ENCODE data around the gene DDIT4L. TPM values are rescaled to one million over a fixed set of nuclear protein-coding genes. Genes with fewer than 3 reads are reported as not detected.

Gene DDIT4L
- total RNA-seq, 4 donors from 2014 or later = 0.77 to 5.0 (median 3.0) TPM

GRCh38 chr4:100188829-100189228, 1.4 kb downstream of the DDIT4L start:
- ATAC-seq = no peak

DNA sequence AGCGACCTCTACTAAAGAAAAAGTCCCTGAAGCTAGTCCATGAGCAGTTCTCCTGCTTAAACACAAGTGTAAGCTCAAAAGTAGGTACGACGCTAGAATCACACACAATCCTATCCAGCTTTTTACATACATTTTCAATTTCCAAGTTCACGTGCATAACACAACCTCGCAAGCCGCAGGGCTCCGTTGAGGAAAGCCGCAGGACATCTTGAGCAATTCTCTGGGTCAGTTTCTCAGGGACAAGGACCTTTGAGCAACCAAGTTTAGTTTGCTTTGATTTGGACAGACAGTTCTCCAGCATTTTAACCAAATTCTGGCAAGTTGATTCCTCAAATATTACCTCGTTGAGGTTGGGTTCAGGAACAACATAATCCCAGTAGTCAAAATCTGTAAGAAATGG, 2.5 kb downstream of the DDIT4L start:
- Histone ChIP-seq H3K36me3 (peaks cover 0 to 3% of the 10 kb centered on the region in 2 donors), H3K27ac (no peak overlapping the region), H3K4me3 (no peak overlapping the region), H3K4me1 (peaks cover 0 to 25% (median 0%) of the 10 kb centered on the region in 3 donors), H3K9me3 (no peaks in the 10 kb centered on the region), H3K27me3 (no peaks in the 10 kb centered on the region)
- no peak for ATAC-seq
- TF ChIP-seq POLR2AphosphoS5 (IDR thresholded peaks at IDR 0.05) = no peak
- no peak for TF ChIP-seq EP300 (IDR thresholded peaks at IDR 0.05)
- TF ChIP-seq, protein P1, sequence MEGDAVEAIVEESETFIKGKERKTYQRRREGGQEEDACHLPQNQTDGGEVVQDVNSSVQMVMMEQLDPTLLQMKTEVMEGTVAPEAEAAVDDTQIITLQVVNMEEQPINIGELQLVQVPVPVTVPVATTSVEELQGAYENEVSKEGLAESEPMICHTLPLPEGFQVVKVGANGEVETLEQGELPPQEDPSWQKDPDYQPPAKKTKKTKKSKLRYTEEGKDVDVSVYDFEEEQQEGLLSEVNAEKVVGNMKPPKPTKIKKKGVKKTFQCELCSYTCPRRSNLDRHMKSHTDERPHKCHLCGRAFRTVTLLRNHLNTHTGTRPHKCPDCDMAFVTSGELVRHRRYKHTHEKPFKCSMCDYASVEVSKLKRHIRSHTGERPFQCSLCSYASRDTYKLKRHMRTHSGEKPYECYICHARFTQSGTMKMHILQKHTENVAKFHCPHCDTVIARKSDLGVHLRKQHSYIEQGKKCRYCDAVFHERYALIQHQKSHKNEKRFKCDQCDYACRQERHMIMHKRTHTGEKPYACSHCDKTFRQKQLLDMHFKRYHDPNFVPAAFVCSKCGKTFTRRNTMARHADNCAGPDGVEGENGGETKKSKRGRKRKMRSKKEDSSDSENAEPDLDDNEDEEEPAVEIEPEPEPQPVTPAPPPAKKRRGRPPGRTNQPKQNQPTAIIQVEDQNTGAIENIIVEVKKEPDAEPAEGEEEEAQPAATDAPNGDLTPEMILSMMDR (IDR thresholded peaks at IDR 0.05) = no peak
- TF ChIP-seq POLR2A (IDR thresholded peaks at IDR 0.05) = no peak
- WGBS, 2 donors (ENCODE audit: low coverage in 1 of 2) = 95 to 98% methylated on average over 9 of the region's 9 CpGs

More at GRCh38 chr4:100188829-100189228, 1.4 kb downstream of the DDIT4L start:
- TF ChIP-seq EP300 (IDR thresholded peaks at IDR 0.05) = no peak
- no peak for TF ChIP-seq POLR2AphosphoS5 (IDR thresholded peaks at IDR 0.05)
- no peak for TF ChIP-seq POLR2A (IDR thresholded peaks at IDR 0.05)
- TF ChIP-seq, protein P1 (IDR thresholded peaks at IDR 0.05) = no peak
- no peak overlapping the region for H3K27ac ChIP-seq
- peaks cover 0 to 3% of the 10 kb centered on the region in 2 donors for H3K36me3 ChIP-seq
- H3K27me3 ChIP-seq = no peaks in the 10 kb centered on the region
- no peaks in the 10 kb centered on the region for H3K9me3 ChIP-seq
- H3K4me1 ChIP-seq = peaks cover 0 to 25% (median 0%) of the 10 kb centered on the region in 3 donors
- 8 to 41% methylated on average over 2 to 4 of the region's 4 CpGs for WGBS, 2 donors (ENCODE audit: low coverage in 1 of 2)
- peak overlapping the region; percentile 70 to 82 for H3K4me3 ChIP-seq

DNA sequence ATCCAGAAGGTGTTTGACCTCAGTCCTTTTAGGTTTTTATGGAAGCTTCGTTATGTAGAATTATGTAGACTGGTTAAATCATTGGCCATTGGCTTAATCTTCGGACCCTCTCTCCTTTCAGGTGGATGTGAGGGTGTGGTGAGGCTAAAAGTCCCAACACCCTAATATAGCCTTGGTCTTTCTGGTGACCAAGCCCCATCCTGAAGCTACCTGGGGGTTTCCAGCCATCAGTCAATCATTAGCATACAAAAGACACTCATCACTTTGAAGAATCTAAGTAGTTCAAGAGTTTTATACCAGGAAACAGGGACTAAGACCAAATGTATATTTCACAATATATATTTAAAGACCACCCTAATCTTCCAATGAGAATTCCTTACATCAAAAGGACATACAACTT, 5.5 kb downstream of the DDIT4L start:
- H3K4me1 ChIP-seq = peaks cover 0 to 15% (median 0%) of the 10 kb centered on the region in 3 donors
- H3K9me3 ChIP-seq = no peaks in the 10 kb centered on the region
- H3K27me3 ChIP-seq = no peaks in the 10 kb centered on the region
- ATAC-seq = no peak
- no peak overlapping the region for H3K27ac ChIP-seq
- no peak overlapping the region for H3K4me3 ChIP-seq
- TF ChIP-seq POLR2AphosphoS5 (IDR thresholded peaks at IDR 0.05) (no peak), EP300 (IDR thresholded peaks at IDR 0.05) (no peak), POLR2A (IDR thresholded peaks at IDR 0.05) (no peak)
- TF ChIP-seq, protein P1 (IDR thresholded peaks at IDR 0.05) = no peak
- WGBS, 2 donors (ENCODE audit: low coverage in 1 of 2) = 90 to 100% methylated on average over 2 of the region's 2 CpGs
- H3K36me3 ChIP-seq = peaks cover 0 to 3% of the 10 kb centered on the region in 2 donors

DNA sequence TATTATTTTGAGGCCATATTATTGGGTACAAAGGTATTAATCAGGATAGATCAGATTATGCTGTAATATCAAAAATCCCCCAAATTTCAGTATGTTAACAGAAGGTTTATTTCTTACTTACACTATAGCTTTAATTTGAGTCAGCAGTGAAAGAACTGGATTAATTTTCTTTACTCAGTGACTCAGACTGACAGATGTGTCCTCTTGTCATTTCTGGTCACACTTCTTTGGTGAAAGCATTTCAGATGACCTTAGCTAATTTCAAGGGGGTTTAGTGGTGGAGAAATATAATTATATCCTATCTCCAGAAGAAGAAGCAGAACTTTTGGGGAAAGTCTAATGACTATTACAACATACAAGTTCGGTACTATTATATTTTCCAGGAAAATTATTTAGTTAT, 12.4 kb downstream of the DDIT4L start:
- ATAC-seq = no peak
- no peak overlapping the region for H3K27ac ChIP-seq
- no peaks in the 10 kb centered on the region for H3K4me1 ChIP-seq
- WGBS, 2 donors (ENCODE audit: low coverage in 1 of 2) = 93 to 94% methylated on average over 1 of the region's 1 CpG
- no peaks in the 10 kb centered on the region for H3K27me3 ChIP-seq
- TF ChIP-seq EP300 (IDR thresholded peaks at IDR 0.05) (no peak), POLR2A (IDR thresholded peaks at IDR 0.05) (no peak), POLR2AphosphoS5 (IDR thresholded peaks at IDR 0.05) (no peak)
- TF ChIP-seq, protein P1 (IDR thresholded peaks at IDR 0.05) = no peak
- H3K4me3 ChIP-seq = no peak overlapping the region
- H3K9me3 ChIP-seq = no peaks in the 10 kb centered on the region
- no peaks in the 10 kb centered on the region for H3K36me3 ChIP-seq

GRCh38 chr4:100177126-100177525, 13.1 kb downstream of the DDIT4L start:
- Histone ChIP-seq H3K27ac (no peak overlapping the region), H3K36me3 (no peaks in the 10 kb centered on the region), H3K4me1 (no peaks in the 10 kb centered on the region), H3K4me3 (no peak overlapping the region), H3K27me3 (no peaks in the 10 kb centered on the region), H3K9me3 (no peaks in the 10 kb centered on the region)
- no peak for TF ChIP-seq EP300 (IDR thresholded peaks at IDR 0.05)
- TF ChIP-seq, protein P1 (IDR thresholded peaks at IDR 0.05) = no peak
- no peak for TF ChIP-seq POLR2AphosphoS5 (IDR thresholded peaks at IDR 0.05)
- no peak for TF ChIP-seq POLR2A (IDR thresholded peaks at IDR 0.05)
- no peak for ATAC-seq
